Measurements from ENCODE around the gene GOLM1.
"Not testable (repeated sequence)": the region's sequence is repeated elsewhere in the genome, so short reads cannot be mapped to it uniquely, and the experiment has no call there.

Gene GOLM1, protein sequence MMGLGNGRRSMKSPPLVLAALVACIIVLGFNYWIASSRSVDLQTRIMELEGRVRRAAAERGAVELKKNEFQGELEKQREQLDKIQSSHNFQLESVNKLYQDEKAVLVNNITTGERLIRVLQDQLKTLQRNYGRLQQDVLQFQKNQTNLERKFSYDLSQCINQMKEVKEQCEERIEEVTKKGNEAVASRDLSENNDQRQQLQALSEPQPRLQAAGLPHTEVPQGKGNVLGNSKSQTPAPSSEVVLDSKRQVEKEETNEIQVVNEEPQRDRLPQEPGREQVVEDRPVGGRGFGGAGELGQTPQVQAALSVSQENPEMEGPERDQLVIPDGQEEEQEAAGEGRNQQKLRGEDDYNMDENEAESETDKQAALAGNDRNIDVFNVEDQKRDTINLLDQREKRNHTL

DNA sequence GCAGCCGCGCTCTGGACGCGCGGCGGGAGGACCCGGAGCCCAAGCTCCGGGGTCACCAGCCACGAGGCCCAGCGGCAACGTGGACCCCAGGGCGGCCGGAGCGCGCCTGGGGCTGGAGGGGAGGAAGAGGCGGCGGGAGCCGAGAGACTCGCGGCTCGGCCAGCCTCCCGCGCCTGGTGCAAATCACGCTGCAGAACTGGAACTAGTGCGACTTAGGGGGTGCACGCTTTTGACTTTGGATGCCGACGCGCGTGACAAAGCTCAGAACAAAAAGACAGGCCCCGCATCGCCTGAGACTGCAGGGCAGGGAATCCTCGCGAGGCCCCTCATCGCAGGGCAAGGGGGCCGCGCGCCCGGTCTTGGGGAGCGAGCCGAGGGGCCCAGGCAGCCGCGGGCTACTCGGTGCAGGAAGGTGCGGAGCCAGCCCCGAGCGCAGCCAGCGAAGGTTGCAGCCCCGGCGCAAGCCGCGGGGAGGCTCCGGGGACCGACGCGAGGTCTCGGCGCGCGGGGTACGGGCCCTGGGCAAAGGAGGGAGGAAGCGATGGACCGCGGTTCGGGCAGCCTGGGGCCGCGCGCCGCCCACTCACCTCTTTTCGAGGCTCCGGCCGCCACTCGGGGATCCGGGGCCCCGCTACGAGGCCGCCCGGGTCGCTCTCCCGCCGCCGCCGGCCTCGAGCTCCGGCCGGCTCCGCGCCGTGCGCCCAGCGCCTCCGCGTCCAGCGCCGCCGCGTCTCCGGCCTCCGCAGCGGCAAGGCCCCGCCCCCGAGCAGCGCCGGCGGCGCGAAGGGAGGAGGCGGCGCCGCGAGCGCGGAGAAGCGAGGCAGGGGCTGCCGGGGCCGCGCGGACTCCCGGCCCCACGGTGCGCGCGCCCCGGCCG is at the start of gene GOLM1:
GOLM1 (minus strand) TSS at position 735 of the 877 bp plus-strand sequence. CDS start 20,238 bp downstream, outside the sequence.
- DNase-seq (ENCODE audit: low read depth, low spot score), result no peak

DNA sequence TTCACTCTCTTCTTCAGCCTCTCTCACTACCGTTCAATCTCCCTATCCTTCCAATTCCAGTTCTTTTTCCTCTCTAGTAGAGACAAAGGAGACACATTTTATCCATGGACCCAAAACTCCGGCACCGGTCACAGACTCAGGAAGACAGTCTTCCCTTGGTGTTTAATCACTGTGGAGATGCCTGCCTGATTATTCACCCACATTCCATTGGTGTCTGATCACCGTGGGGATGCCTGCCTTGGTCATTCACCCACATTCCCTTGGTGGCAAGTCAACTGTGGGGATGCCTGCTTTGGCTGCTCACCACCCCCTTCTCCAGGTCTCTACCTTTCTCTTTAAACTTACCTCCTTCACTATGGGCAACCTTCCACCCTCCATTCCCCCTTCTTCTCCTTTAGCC is 47.3 kb upstream of the GOLM1 start:
- DNase-seq (ENCODE audit: low read depth, low spot score), result not testable (repeated sequence)

DNA sequence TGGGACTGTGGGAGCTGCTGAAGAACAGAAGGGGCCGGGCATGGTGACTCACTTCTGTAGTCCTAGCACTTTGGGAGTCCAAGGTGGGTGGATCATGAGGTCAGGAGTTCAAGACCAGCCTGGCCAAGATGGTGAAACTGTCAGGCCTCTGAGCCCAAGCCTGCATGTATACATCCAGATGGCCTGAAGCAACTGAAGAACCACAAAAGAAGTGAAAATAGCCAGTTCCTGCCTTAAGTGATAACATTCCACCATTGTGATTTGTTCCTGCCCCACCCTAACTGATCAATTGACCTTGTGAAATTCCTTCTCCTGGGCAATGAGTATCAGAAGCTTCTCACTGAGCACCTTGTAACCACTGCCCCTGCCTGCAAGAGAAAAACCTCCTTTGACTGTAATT is 46.6 kb upstream of the GOLM1 start:
- DNase-seq (ENCODE audit: low read depth, low spot score), result not testable (repeated sequence)

DNA sequence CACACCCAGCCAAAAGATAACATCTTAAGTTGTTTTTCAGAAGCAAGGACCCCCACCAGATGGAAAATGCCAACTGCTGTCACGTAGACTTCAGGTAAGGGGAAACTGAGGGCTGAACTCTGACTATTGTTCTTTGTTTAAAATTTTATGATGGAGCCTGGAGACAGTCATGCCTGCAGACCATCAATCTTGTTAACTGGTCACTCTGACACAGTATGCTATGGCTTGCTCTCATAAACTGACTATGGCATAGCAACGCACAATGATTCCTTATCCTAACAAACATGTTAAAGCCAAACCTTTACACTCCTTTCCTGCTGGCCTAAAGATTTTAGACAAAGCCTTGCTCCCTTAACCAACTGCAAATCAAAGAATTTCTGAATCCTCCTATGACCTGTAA is 43.6 kb upstream of the GOLM1 start:
- DNase-seq (ENCODE audit: low read depth, low spot score), result no peak

DNA sequence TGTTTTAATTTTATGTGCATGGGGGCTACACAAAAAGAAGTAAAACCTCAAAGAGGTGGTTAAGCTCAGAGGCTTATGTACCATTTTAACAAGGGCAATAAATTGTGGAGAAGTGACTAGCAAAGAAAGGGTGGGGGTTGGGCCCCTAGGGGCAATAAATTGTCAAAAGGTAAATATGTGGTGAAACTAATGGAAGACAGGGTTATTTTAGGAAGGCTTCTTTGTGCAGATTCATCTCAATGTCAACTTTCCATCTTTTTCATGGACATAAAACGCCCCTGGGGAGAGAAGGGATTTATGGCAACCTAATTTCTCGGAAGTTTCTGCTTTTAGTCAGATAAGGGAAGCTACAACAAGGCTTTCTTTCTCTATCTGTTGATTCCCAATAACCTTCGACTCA is 42.5 kb upstream of the GOLM1 start:
- no peak for DNase-seq (ENCODE audit: low read depth, low spot score)

DNA sequence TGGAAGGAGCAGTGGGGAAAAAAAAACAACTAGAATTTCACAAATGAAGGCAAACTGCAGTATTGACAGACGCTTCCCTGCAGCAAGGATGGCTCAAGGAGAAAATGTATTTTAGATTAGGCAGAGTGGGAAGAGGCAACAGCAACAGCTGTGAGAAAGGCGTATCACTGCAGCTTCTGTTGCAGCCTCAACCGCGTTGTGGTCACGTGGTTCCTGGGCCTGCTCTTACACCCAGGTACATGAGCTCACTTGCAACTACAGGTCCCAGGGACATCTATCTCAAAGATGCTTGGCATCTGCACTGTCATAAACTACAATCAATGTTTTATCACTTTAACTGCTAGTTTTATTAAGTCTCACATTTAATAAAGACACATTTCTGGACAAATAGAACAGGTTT is 36.0 kb upstream of the GOLM1 start:
- DNase-seq (ENCODE audit: low read depth, low spot score), result no peak

DNA sequence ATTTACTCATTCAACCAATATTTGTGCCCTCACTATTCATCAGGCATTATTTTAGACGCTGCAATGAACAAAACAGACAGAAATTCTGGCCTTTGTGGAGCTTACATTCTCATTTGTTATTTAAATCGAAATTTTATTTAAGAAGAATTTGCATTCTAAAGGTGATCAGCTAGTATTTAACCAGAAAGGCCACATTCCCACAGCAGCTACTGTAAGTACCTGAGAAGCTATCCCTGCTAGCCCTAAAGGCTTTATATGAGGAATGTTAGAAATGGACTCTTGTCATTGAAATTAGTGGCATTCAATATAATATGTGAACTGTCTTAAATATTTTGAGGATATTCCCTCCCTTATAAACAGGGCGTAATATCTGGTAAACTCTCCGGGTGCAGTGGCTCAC is 35.0 kb upstream of the GOLM1 start:
- DNase-seq (ENCODE audit: low read depth, low spot score), result no peak

DNA sequence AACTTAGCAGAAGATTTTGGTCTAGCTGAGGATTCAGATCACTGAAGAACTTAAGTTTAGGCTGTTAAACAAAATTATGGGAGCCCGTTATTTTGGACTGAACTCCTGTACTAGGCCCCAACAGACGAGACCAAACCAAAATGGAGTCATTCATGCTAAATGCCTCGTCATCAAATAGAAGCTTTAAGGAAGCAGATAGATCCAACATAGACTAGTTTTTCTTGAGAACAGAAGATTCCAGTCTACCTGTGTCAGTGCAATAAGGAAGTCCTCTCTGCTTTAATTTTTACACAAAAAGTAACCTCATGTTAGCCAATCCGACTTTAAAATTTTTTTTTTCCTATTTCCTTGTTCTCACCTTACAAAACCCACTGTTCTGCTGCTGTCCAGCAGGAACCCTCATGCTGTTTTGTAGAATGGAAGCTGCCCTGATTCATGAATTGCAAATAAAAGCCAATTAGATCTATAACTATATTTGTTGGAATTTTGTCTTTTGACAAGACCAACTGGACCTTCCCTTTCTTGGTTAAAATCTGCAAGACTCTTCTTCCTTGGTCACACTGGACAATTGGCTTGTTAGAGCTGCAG is 29.0 kb upstream of the GOLM1 start:
- DNase-seq (ENCODE audit: low read depth, low spot score), result no peak

DNA sequence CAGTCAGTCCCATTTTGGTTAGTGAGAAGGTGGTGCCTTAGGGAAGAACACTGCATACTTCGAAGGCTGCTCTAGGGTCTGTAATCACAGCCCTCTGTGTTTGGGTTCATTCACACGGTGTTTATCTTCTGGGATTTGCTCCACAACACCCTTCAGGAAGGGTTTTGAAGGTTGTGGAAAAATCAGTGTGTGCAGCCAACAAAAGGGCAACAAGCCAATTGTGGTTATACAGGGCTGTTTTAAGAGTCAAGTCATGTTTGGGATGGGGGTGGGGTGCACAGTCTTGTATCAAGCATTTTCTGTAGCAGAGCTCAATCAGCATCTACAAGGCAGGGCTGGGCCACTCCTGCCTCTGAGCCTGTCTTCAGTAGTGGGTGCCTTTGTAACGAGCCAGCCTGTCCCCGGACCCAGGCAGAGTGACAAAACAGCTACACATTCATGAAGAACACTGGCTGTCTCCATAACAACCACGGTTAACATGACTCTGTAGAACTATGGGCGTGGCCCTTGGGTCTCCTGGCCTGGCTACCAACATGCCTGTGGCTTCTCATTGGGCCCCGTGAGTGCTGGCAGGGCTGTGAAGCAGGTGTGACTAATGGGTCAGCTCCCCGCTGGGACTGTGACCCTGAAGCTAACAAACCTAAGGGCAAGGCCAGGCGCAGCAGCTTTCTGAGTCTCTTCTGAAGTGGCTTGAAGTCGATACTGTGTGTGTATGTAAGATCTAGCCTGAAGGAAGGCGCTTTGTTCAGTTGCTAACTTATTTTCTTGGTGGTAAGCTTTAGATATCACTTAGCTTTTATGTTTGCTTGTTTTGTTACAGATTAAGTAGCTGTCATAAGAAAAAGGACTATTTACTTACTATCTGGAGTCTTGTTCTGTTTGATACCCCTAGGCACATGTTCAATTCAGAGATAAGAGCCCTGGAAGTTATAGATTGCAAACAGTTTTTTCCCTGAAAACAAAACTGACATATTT is 27.9 kb upstream of the GOLM1 start:
- DNase-seq (ENCODE audit: low read depth, low spot score), result no peak

DNA sequence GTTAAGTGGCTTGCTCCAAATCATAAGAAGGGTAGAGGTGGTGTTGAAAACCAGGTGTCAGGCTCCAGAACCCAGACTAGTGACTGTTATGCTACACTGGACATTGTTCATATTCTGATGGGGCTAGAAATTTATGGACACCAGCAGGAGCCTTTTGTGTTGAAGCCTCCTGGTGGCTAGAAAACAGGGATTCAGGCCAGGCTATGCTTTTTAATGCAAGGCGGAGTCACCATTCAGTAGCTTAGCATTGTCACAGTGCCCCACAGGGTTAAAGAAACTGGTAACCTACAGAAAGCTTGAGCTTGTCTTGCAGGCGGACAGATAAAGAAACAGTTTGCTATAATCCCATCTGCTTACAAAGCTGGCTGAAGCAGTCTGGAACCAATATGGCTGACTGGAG is 23.0 kb upstream of the GOLM1 start:
- DNase-seq (ENCODE audit: low read depth, low spot score), result no peak

DNA sequence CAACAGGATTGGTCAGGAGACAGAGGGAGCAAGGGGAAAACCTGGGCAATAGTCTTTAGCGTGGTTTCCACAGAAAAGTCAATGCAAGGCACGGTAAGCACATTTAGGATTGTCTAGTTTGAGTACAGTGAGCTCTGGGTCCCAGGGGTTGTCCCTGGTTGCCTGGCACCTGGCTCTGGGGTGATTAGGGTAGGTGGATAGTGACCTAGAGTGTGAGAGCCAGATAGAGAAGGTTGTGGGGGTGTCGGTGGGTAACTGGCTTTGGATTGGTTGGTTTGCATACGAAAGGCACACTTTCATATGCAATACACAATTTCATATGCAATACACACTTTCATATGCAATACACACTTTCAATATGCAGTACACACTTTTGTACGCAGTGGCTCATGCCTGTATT is 20.1 kb upstream of the GOLM1 start:
- no peak for DNase-seq (ENCODE audit: low read depth, low spot score)

DNA sequence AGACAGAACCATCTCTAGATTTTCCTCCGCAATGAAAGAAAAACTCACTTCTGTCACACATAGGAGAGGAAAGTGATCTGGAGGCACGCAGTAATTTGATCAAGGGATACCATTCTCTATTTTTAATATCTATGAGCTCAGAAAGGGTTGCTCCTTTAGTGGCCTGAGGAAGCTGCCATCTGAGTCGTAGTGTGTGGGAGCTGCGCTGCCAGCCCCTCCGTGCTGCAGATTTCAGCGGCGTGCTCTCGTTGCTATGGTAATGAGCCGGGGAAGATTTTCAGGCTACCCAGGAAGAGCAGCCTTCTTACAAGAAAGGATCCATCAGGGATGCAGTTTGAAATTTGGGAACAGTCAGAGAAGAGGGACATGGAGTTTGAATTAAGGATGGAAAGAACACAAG is 17.1 kb upstream of the GOLM1 start:
- no peak for DNase-seq (ENCODE audit: low read depth, low spot score)

DNA sequence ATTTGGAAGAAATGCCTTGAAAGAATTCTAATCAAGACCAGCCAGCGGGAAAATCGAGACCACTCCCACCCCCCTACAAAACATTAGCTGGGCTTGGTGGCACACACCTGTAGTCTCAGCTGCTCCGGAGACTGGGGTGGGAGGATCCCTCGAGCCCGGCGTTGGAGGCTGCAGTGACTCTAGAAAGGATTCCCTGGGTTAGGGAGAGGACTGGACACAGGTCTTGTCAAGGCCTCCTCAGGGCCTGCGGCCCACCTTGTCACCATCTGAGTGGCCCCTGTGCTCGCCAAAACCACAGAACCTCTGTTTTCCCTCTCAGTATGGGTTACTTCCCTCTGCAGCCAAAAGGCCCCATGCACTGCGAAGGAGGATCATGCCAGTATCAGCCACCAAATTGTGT is 16.5 kb upstream of the GOLM1 start:
- DNase-seq (ENCODE audit: low read depth, low spot score), result no peak

DNA sequence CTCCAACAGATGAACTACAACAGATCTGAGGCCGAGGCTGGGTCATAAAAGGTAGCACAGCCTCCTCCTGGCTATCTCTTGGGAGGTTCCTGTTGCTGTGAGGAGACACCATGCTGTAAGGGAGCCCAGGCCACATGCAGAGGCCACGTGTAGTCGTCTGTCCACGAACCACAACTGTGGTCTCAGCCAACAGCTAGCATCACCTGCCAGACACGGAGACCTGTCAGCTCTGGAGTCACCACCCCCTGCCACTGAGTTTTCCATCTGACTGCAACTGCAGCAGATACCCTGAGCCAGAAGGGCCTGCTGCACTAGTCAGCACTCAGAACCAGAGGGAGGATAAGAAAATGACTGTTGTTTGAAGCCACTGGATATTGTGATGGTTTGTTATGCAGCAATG is 12.7 kb upstream of the GOLM1 start:
- DNase-seq (ENCODE audit: low read depth, low spot score), result no peak

DNA sequence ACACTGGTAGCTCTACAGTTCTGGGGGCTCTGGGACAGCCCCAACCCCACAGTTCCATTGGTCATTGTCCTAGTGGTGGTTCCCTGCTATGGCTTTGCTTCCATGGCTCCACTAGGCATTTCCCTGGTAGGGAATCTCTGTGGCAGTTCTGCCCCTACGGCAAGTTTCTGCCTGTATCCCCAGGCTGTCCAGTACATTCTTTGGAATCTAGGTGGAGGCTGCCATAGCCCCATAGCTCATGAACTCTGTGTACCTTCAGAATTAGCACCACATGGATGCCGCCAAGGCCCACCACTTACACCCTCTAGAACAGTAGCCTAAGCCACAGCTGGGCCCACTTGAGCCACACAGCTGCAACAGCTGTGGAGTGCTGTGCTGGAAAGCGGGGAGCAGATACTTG is 3.3 kb upstream of the GOLM1 start:
- DNase-seq (ENCODE audit: low read depth, low spot score), result no peak

DNA sequence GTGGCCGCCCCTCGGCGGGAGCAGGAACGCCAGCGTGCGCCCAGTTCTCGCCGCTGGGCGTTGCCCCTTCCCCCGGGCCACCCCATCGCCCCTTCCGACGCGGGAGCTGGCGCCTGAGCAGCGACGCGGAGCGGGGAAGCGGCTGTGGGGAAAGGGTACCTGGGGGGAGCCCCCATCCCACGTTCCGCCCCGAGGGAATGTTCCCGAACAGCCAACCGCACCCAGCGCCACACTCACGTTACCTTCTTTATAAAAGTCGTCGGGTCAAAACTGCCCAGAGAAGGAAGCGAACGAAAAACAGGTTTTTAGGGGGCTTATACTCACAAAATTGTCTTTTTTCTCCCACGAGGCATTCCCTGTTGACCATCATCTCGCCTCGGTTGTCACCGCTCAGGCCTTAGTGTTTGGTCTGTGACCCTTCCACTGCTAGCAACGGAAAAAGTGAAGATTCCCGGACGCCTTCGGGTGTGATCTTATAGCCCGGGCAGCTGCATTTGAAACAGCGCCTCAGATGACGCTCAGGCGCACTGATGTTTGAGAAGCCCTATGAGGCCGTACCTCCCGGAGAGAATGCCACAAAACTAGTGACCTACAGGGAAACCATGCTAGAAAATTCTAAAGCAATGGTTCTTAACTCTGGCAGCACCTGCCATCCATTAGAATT is 475 bp upstream of the GOLM1 start:
- DNase-seq (ENCODE audit: low read depth, low spot score), result no peak

DNA sequence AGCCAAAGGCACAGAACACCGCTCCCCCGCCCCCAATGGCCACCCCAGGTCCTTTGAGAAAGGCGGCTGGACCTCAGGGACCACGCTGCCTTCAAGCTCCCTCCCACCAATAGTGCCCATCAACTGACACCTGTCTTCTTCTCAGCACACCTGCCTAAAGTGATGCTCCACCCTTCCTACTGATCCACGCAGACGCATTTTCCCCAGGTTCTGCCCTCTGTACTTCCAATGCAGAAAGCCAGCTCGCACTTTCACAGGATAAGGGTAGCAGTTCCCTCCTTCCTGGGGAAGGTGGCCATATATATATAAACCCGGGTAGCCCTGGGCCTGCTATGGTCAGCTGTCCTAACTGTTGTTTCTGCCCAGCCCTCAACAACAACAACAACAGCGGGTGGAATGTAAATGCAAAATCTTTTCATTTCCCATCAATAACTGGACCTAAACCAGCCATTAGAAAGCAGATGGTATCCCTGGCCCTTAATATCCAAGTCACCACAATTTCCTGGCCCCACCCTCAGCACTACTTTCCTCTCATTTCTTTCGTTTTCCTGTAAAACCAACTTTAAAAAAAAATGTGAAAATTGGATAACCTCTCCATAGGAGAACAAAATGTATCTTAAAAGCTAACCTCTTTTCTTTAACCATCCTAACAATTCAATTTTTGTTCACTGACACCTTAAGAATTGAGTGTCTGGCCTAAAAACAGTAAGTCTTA is 1.7 kb downstream of the GOLM1 start:
- no peak for DNase-seq (ENCODE audit: low read depth, low spot score)

DNA sequence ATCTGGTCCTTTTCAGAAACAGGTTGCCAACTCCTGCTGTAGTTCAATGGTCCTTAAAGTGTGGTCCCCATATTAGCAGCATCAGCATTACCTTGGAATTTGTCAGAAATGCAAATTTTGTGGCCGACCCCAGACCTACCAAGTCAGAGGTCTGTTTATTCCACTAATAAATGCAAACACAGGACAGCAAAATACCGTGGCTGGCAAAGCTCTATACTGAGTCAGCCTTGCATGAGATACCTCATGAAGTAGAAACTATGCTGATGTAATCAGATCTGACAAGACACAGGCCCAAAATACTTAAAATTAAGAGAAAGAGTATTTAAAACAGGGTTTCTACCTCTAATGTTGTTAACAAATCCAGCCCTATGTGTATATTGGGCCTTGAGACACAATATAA is 3.0 kb downstream of the GOLM1 start:
- no peak for DNase-seq (ENCODE audit: low read depth, low spot score)

DNA sequence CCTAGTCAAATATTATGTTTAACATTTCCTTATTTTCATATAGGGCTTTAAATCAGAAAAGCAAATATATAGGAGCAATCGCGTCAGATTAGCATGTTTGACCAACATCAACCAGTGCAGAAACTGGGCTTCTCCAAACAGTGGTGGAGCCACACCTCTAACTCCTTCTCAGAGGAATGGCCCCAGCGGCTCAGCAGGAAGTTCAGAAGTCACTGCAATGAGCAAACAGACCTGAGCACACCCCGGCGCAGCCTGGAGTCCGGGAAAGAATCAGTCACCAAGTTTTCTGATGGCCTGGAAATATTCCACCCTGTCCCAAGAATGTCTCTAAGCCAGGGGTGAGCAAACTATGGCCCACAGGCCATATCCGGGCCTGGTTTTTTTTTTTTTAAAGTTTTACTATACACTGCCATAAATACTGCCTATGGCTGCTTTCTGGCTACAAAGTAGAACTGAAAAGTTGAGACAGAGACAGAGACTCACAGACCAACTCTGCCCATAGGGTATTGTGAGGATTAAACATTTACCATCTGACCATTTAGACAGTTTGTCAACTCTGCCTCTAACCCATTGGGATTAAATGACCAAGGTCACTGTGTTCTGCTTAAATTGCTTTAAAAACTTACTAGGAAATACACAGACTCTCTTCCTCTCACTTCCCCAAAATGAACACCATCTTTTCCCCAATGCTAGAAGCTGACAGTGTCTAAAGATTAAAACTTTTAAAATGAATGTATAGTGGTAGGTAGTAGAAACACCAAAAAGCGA is 5.4 kb downstream of the GOLM1 start:
- DNase-seq (ENCODE audit: low read depth, low spot score), result no peak

All from activated CD4-positive, CD25-positive, alpha-beta regulatory T cell treated with anti-CD3 and anti-CD28 coated beads, Interleukin-2, amount 50 U/mL, for 16 hours (primary cell).